Bronchial epithelial cell (primary cell): ENCODE results near the gene NMB. TPM values are rescaled to one million over a fixed set of nuclear protein-coding genes. Genes with fewer than 3 reads are reported as not detected.
A peak's percentile ranks its signal among the peaks of the same experiment; 100 is the strongest.

ENCODE experiments used
- DNase-seq: peaks from one replicate; pipeline ENCODE4 v3.0.0-alpha.2; 2010; ENCODE audit warnings: low read depth
- FAIRE-seq: peaks from 2 replicates; lab custom pipeline; 2011; peaks lifted over from hg19 to GRCh38; lab: Jason Lieb, UNC
- H3K27me3 ChIP-seq: 2 replicates; pipeline ENCODE4 v1.5.1; 2011; ENCODE audit warnings: low read length; ENCODE audit not compliant: control insufficient read depth, insufficient read depth
- H3K36me3 ChIP-seq: 2 replicates; pipeline ENCODE4 v1.5.1; 2011; ENCODE audit warnings: low read length; ENCODE audit not compliant: control insufficient read depth, insufficient read depth
- H3K4me3 ChIP-seq: 2 replicates; pipeline ENCODE4 v1.5.1; 2011; ENCODE audit warnings: mild to moderate bottlenecking, low read depth, low read length, control low read depth
- total RNA-seq: library from RNA; depleted of rRNA; stranded (reverse); fragments of >200 nt; gene quantifications from 2 replicates; pipeline ENCODE4 v1.2.1, GENCODE V29; 2014
- TF ChIP-seq, protein P1 (sequence below): IDR thresholded peaks from 2 replicates; pipeline ENCODE4 v1.5.1; 2011; ENCODE audit warnings: mild to moderate bottlenecking, moderate library complexity, low read length, control low read depth, inconsistent platforms; ENCODE audit not compliant: insufficient read depth, severe bottlenecking

The NMB gene, protein sequence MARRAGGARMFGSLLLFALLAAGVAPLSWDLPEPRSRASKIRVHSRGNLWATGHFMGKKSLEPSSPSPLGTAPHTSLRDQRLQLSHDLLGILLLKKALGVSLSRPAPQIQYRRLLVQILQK
- 1.1 and 1.5 TPM in 2 replicates for total RNA-seq

DNA sequence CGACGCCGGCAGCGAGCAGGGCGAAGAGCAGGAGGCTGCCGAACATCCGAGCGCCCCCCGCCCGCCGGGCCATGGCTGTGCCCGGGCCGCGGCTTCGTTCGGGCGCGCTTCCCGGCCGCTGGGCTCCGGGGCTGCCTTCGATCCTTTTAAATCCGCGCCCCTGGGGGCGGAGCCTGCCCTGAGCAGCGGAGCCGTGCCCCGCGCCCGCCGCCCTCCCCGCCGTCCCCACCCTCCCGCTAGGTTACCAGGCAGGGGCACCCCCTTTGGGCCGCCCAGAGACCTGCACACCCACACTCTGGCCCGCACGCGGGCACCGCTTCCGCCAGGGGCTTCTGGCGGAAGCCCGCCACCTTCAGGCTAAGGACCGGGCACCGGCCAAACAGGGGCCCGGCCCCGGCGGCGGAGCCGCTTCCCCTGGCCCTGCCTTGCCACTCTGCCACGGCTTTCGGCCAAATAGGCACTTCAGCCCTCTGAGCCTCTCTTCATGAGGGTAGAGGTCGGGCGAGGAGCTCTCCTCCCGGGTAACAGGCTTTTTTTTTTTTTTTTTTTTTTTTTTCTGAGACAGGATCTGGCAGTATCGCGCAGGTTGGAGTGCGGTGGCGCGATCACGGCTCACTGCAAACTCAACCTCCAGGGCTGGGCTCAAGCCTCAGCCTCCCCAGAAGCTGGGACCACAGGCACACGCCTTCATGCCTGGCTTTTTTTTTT, at the start of gene NMB:
Gene NMB (minus strand): TSS at position 120 of the 708 bp plus-strand sequence. CDS start 47 bp downstream, at position 73.
- Histone ChIP-seq H3K36me3 (no peaks in the 10 kb centered on the region), H3K4me3 (peak within 1 kb of the TSS; percentile 47), H3K27me3 (no peaks in the 10 kb centered on the region)
- peak; percentile 49 for DNase-seq
- TF ChIP-seq, protein P1, sequence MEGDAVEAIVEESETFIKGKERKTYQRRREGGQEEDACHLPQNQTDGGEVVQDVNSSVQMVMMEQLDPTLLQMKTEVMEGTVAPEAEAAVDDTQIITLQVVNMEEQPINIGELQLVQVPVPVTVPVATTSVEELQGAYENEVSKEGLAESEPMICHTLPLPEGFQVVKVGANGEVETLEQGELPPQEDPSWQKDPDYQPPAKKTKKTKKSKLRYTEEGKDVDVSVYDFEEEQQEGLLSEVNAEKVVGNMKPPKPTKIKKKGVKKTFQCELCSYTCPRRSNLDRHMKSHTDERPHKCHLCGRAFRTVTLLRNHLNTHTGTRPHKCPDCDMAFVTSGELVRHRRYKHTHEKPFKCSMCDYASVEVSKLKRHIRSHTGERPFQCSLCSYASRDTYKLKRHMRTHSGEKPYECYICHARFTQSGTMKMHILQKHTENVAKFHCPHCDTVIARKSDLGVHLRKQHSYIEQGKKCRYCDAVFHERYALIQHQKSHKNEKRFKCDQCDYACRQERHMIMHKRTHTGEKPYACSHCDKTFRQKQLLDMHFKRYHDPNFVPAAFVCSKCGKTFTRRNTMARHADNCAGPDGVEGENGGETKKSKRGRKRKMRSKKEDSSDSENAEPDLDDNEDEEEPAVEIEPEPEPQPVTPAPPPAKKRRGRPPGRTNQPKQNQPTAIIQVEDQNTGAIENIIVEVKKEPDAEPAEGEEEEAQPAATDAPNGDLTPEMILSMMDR = peak; percentile 73
- FAIRE-seq = no peak

DNA sequence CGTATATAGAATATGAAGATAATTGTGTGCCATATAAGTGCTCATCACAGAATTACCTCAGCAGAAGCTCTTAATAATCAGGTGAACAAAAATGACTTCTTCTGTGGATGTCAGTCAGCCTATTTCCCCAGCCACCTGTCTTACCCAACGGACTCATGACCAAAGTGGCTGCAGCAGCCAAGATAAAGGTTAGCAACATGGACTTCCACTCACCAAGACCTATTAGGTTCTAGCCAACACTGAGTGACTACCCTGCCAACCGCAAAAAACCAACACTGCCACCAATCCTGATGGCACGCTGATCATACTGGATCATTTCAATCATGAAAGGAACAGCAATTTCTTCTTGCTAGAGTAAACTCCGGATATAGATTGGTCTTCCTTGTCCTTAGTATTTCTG, 45.8 kb upstream of the NMB start:
- TF ChIP-seq, protein P1 = no peak
- no peaks in the 10 kb centered on the region for H3K27me3 ChIP-seq
- FAIRE-seq (no peak), DNase-seq (no peak)
- peaks cover 1% of the 10 kb centered on the region for H3K36me3 ChIP-seq
- H3K4me3 ChIP-seq = no peak overlapping the region

DNA sequence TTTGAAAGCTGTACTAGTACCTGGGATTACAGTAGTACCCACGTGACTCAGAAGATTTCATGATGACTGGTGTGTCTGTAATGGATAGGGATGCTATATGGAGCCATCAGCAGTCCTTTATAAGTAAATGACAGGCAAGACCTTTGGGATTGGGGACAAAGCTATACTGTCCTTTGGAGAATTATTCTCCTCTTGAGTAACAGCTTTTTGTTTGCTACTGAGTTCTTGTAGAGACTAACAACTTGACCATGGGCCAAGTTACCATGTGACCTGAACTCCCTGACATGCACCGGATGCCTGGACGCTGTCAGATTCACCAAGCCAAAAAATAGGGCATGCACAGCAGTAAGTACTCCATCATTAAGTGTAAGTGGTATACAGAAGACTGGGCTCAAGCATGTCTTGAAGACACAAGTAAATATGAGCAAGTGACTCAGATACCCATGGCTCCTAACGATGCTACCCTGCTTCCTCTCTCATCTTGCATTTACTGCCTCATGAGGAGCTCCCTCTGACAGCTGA, 45.0 kb upstream of the NMB start:
- no peaks in the 10 kb centered on the region for H3K27me3 ChIP-seq
- no peak overlapping the region for H3K4me3 ChIP-seq
- peaks cover 1% of the 10 kb centered on the region for H3K36me3 ChIP-seq
- FAIRE-seq (no peak), DNase-seq (no peak)
- TF ChIP-seq, protein P1 = no peak

DNA sequence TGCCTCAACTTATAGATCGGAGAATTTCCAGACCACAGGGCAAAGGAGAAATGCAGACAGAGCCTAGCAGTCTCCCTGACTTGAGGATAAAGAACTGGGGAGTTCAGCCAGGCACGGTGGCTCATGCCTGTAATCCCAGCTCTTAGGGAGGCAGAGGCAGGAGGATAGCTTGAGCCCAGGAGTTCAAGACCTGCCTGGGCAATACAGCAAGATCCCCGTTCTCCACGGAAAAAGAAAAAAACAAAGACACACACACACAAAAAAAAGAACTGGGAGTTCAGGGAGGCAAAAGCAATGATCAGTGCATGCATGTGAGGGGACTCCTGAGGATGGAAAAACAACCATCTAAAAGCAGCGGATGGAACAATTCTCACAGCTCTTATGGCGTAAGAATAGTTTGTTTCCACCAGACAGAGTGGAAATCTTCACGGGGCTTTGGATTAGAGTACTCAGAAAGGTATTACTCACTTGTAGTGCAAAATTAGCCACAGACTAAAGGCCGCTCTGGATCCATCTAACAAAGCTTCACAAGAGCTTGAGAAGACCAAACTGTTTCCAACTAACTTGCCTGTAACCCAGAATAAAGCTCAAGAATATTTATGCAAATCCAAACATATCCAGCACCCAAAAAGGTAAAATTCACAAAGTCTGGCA, 41.7 kb upstream of the NMB start:
- no peak for DNase-seq
- no peaks in the 10 kb centered on the region for H3K36me3 ChIP-seq
- FAIRE-seq = no peak
- H3K27me3 ChIP-seq = no peaks in the 10 kb centered on the region
- no peak overlapping the region for H3K4me3 ChIP-seq
- TF ChIP-seq, protein P1 = no peak

DNA sequence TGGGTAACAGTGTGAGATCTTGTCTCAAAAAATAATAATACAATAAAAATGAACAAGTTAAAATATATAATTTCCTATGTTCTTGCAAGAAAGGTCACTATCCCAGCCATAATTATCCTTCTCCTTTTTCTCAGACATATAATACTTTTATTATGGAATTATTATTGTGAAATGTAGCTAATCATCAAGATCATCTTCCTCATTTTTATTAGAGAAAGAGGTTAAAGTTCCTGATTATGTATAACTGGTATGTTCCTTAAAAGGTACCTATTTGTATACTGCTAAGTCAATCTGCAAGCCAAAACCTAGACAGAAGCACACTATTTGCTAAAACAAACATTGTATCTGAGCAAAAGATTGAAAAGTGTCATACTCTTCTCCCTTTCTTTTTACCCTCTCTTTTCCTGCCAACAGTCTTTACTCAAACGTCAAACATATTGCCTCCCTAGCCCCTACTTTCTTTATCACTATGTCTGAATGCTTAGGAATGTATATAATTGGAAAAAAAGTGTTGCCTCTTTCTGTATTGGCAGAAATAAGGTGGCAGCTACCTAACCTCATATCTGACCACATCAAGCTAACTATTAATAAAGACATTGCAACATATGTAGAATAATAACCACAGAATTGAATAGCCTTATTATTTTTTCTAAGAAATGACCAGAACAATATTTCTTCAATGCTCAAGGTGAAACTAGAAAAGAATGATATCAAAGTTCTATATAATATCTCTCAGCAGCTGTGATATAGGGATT, 39.4 kb upstream of the NMB start:
- Histone ChIP-seq H3K4me3 (no peak overlapping the region), H3K36me3 (no peaks in the 10 kb centered on the region), H3K27me3 (no peaks in the 10 kb centered on the region)
- TF ChIP-seq, protein P1 = no peak
- FAIRE-seq (no peak), DNase-seq (no peak)
